Neural progenitor cell (in vitro differentiated cells): ENCODE measurements around the gene SALL3. TPM values are rescaled to one million over a fixed set of nuclear protein-coding genes. Genes with fewer than 3 reads are reported as not detected.

Experiments
- DNase-seq: peaks from one replicate; pipeline ENCODE4 v3.0.0-alpha.2; 2016; ENCODE audit warnings: low spot score
- H2AFZ ChIP-seq: fragments of 200-600 bp; sonication (generic); replicated peaks from 2 replicates; pipeline ENCODE4 v1.6.1; 2016; ENCODE audit warnings: antibody characterized with exemption
- H3F3A ChIP-seq: fragments of 200-600 bp; sonication (generic); 2 replicates; pipeline ENCODE4 v1.6.1; 2016; ENCODE audit warnings: antibody characterized with exemption, low read depth
- H3K27ac ChIP-seq: fragments of 200-600 bp; sonication (generic); 2 replicates; pipeline ENCODE4 v1.5.1; 2016; ENCODE audit warnings: mild to moderate bottlenecking
- H3K27me3 ChIP-seq: fragments of 200-600 bp; sonication (generic); 2 replicates; pipeline ENCODE4 v1.6.1; 2016; ENCODE audit warnings: mild to moderate bottlenecking, moderate library complexity
- H3K36me3 ChIP-seq: fragments of 200-600 bp; sonication (generic); 2 replicates; pipeline ENCODE4 v1.5.1; 2016
- H3K4me1 ChIP-seq: fragments of 200-600 bp; sonication (generic); 2 replicates; pipeline ENCODE4 v1.6.1; 2016; ENCODE audit warnings: mixed run types
- H3K4me2 ChIP-seq: fragments of 200-600 bp; sonication (generic); 2 replicates; pipeline ENCODE4 v1.6.1; 2016
- H3K4me3 ChIP-seq: fragments of 200-600 bp; sonication (generic); 2 replicates; pipeline ENCODE4 v1.5.1; 2016
- H3K79me2 ChIP-seq: fragments of 200-600 bp; sonication (generic); 2 replicates; pipeline ENCODE4 v1.6.1; 2016; ENCODE audit warnings: low read depth
- H3K9ac ChIP-seq: fragments of 200-600 bp; sonication (generic); 2 replicates; pipeline ENCODE4 v1.6.1; 2016
- H3K9me3 ChIP-seq: fragments of 200-600 bp; sonication (generic); 2 replicates; pipeline ENCODE4 v1.5.1; 2016; ENCODE audit warnings: low read depth
- H4K20me1 ChIP-seq: fragments of 200-600 bp; sonication (generic); 2 replicates; pipeline ENCODE4 v1.6.1; 2016; ENCODE audit warnings: low read depth
- H3K27ac Mint-ChIP-seq: 3 replicates; pipeline ENCODE4 v1.8.0; 2021; ENCODE audit warnings: mixed read lengths
- H3K27me3 Mint-ChIP-seq: 2 replicates; pipeline ENCODE4 v1.8.0; 2022; ENCODE audit warnings: low read depth, mild to moderate bottlenecking, inconsistent platforms, moderate library complexity, mixed read lengths; ENCODE audit not compliant: insufficient read depth
- H3K36me3 Mint-ChIP-seq: 3 replicates; pipeline ENCODE4 v1.8.0; 2021; ENCODE audit warnings: mixed read lengths
- H3K4me1 Mint-ChIP-seq: 3 replicates; pipeline ENCODE4 v1.8.0; 2021; ENCODE audit warnings: mixed read lengths
- H3K4me3 Mint-ChIP-seq: 3 replicates; pipeline ENCODE4 v1.8.0; 2021; ENCODE audit warnings: mild to moderate bottlenecking, moderate library complexity, mixed read lengths
- H3K9me3 Mint-ChIP-seq: 3 replicates; pipeline ENCODE4 v1.8.0; 2020; ENCODE audit warnings: mixed read lengths
- EZH2 ChIP-seq: fragments of 200-600 bp; sonication (generic); IDR thresholded peaks from 2 replicates; pipeline ENCODE4 v1.6.1; 2017; ENCODE audit warnings: antibody characterized with exemption, mild to moderate bottlenecking, moderate library complexity
- EZH2phosphoT487 ChIP-seq: fragments of 200-600 bp; sonication (generic); IDR thresholded peaks from 2 replicates; pipeline ENCODE4 v1.6.1; 2017; ENCODE audit warnings: antibody characterized with exemption
- total RNA-seq: library from RNA; depleted of rRNA; stranded (reverse); fragments of >200 nt; gene quantifications from 2 replicates; pipeline ENCODE4 v1.2.3, GENCODE V29; 2015; ENCODE audit warnings: low replicate concordance
- TF ChIP-seq, protein P1 (sequence below): fragments of 200-600 bp; sonication (generic); IDR thresholded peaks from 2 replicates; pipeline ENCODE4 v1.5.1; 2017; ENCODE audit warnings: antibody characterized with exemption, mild to moderate bottlenecking

The SALL3 gene
- total RNA-seq, 1 donor from 2014 or later, result 27.7 TPM

DNA sequence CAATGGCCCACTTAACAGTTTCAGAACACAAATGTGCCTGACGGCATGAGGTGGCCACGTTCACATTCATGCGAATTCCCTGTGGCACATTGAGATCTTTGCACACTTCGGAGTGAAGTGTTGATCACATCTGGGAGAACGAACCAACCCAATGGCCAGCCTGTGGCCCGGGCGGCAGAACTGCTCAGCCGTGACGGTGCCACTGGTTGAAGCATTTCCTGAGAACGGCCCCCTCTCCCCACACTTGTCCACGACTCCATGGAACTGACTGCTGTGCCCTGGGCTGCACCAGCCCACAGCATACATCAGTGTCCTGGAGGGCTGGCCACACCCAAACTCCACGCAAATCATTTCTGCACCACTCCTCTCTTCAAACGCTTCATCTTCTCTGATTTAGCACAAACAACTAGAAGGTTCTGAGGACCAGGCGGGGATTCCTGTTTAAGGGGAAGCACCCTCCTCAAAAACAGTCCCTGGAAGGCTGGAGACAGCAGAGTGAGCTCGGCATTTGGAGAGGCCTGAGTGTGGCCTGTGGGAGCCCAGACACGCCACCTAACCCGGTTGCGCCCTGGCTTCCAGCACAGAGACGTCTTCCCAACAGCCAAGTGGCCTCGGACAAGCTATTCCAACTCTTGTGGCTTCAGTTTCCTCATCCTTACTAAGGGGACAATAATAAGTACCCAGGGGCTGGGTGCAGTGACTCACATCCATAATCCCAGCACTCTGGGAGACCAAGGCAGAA is 9.9 kb upstream of the SALL3 start:
- peaks cover 17% of the 10 kb centered on the region for H4K20me1 ChIP-seq
- peaks cover 30% of the 10 kb centered on the region for H3K27me3 Mint-ChIP-seq
- no peaks in the 10 kb centered on the region for H3K9me3 ChIP-seq
- H3K36me3 Mint-ChIP-seq, result no peaks in the 10 kb centered on the region
- peaks cover 60% of the 10 kb centered on the region for H3K27me3 ChIP-seq
- no peak overlapping the region for H3K9ac ChIP-seq
- H3K36me3 ChIP-seq, result no peaks in the 10 kb centered on the region
- no peak overlapping the region for H2AFZ ChIP-seq
- no peaks in the 10 kb centered on the region for H3K79me2 ChIP-seq
- no peak overlapping the region for H3K4me3 ChIP-seq
- no peak for DNase-seq
- no peaks in the 10 kb centered on the region for H3K9me3 Mint-ChIP-seq
- H3K27ac ChIP-seq, result no peak overlapping the region
- H3K27ac Mint-ChIP-seq, result no peak overlapping the region
- no peak overlapping the region for H3K4me3 Mint-ChIP-seq
- no peak for TF ChIP-seq EZH2
- TF ChIP-seq, protein P1, sequence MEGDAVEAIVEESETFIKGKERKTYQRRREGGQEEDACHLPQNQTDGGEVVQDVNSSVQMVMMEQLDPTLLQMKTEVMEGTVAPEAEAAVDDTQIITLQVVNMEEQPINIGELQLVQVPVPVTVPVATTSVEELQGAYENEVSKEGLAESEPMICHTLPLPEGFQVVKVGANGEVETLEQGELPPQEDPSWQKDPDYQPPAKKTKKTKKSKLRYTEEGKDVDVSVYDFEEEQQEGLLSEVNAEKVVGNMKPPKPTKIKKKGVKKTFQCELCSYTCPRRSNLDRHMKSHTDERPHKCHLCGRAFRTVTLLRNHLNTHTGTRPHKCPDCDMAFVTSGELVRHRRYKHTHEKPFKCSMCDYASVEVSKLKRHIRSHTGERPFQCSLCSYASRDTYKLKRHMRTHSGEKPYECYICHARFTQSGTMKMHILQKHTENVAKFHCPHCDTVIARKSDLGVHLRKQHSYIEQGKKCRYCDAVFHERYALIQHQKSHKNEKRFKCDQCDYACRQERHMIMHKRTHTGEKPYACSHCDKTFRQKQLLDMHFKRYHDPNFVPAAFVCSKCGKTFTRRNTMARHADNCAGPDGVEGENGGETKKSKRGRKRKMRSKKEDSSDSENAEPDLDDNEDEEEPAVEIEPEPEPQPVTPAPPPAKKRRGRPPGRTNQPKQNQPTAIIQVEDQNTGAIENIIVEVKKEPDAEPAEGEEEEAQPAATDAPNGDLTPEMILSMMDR, result no peak
- no peak for TF ChIP-seq EZH2phosphoT487
- H3F3A ChIP-seq, result peaks cover 6% of the 10 kb centered on the region
- H3K4me1 Mint-ChIP-seq, result peaks cover 18% of the 10 kb centered on the region
- H3K4me1 ChIP-seq, result peaks cover 6% of the 10 kb centered on the region
- H3K4me2 ChIP-seq, result no peak overlapping the region

DNA sequence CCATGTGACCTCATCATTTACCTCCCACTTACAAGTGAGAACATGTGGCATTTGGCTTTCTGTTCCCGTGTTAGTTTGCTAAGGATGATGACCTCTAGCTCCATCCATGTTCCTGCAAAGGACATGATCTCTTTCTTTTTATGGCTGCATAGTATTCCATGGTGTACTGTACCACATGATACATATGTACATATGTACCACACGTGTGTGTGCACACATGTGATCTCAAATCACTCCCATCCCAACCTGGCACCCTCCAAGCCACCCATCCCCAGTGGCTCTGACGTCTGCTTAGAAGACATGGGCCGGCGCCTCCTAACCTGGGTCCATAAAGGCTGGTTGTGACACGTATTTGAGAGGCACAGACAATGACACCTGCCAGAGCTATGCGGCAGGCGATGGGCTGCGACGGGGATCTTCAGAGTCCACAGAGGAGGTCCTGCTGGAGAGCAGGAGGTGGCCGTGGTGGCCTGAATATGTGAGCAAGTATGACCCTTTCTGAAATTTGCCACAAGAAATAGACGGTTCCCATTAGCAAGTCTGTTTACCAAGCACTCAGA is 8.8 kb upstream of the SALL3 start:
- no peak for DNase-seq
- H4K20me1 ChIP-seq, result peaks cover 28% of the 10 kb centered on the region
- H3K27ac Mint-ChIP-seq, result no peak overlapping the region
- H3K79me2 ChIP-seq, result no peaks in the 10 kb centered on the region
- no peaks in the 10 kb centered on the region for H3K36me3 Mint-ChIP-seq
- no peak overlapping the region for H3K4me3 Mint-ChIP-seq
- peaks cover 16% of the 10 kb centered on the region for H3F3A ChIP-seq
- no peaks in the 10 kb centered on the region for H3K9me3 Mint-ChIP-seq
- no peak overlapping the region for H2AFZ ChIP-seq
- H3K4me3 ChIP-seq, result no peak overlapping the region
- H3K27me3 Mint-ChIP-seq, result peaks cover 41% of the 10 kb centered on the region
- H3K4me1 ChIP-seq, result peaks cover 6% of the 10 kb centered on the region
- peaks cover 17% of the 10 kb centered on the region for H3K4me1 Mint-ChIP-seq
- TF ChIP-seq EZH2, result no peak
- TF ChIP-seq, protein P1, result no peak
- no peaks in the 10 kb centered on the region for H3K36me3 ChIP-seq
- H3K27ac ChIP-seq, result no peak overlapping the region
- H3K9me3 ChIP-seq, result no peaks in the 10 kb centered on the region
- peaks cover 71% of the 10 kb centered on the region for H3K27me3 ChIP-seq
- no peak overlapping the region for H3K4me2 ChIP-seq
- H3K9ac ChIP-seq, result no peak overlapping the region

DNA sequence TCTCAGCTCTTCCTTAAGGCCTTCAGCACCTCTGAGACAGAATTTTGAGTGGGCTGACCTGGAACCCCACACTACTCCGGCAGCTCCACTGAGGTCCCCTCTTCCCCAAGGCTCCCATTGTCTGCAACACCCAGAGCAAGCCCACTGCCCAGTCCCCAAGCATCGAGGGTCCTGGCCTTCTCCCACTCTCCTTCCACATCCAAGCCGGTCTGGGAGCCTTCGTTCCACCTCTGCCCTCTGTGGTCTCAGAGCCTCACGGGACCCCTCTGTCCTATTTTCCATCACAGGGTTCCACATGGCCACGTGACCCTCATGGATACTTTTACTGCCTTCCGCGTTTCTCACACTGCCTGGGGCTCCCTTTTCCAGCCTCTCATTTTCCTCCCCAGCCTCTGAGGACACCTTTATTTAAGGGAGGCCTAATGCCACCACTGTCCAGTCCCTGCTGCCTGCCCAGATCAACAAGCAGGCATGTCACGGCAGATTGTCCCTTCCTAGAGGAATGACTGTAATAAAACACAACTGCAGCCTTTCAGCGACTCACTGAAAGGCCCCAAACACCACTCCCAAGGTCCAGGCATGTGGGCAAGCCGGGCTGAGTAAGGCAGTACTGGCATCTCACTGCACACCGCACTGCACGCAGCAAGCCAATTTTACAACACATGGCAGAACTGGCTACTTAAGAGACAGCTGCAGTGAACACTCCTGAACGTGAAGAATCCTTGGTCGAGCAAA is 7.9 kb upstream of the SALL3 start:
- Mint-ChIP-seq H3K4me1 (peaks cover 18% of the 10 kb centered on the region), H3K4me3 (peak overlapping the region; percentile 46)

More for the DNA sequence above, 7.9 kb upstream of the SALL3 start:
- no peak overlapping the region for H3K27ac ChIP-seq
- Mint-ChIP-seq H3K9me3 (no peaks in the 10 kb centered on the region), H3K27ac (no peak overlapping the region), H3K36me3 (no peaks in the 10 kb centered on the region), H3K27me3 (peaks cover 48% of the 10 kb centered on the region)
- no peak overlapping the region for H2AFZ ChIP-seq
- H3K79me2 ChIP-seq, result no peaks in the 10 kb centered on the region
- H3K27me3 ChIP-seq, result peaks cover 80% of the 10 kb centered on the region
- peaks cover 8% of the 10 kb centered on the region for H3K4me1 ChIP-seq
- no peak overlapping the region for H3K4me2 ChIP-seq
- H3K9ac ChIP-seq, result no peak overlapping the region
- TF ChIP-seq EZH2phosphoT487, result no peak
- TF ChIP-seq, protein P1, result no peak
- TF ChIP-seq EZH2, result no peak
- H3K4me3 ChIP-seq, result no peak overlapping the region
- H3K36me3 ChIP-seq, result no peaks in the 10 kb centered on the region
- peaks cover 22% of the 10 kb centered on the region for H3F3A ChIP-seq
- peaks cover 37% of the 10 kb centered on the region for H4K20me1 ChIP-seq
- no peak for DNase-seq
- no peaks in the 10 kb centered on the region for H3K9me3 ChIP-seq
